Measurements from ENCODE around the gene SPSB1.
A peak's percentile ranks its signal among the peaks of the same experiment; 100 is the strongest.

SPSB1 gene

DNA sequence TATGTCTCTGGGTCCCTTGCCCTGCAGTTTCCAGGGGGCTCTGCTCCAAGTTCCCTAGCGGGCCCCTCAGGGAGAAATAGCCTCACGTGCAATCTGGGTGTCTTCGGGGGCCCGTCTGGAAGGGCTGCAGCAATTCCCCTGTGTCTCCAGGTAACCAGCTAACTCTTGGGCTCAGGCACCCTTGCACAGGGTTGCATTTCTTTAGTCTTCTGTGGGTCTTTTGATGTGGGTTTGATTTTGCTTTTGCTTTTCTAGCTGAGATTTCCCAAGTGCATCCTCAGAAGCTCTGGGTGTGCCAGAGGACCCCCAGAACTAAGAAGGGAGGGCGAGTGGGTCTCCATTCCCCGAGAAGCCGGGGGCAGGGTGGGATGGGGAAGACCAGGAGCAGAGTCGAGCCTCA, 75.7 kb downstream of the SPSB1 start:
- Mint-ChIP-seq H3K4me3 (no peak overlapping the region), H3K36me3 (peaks cover 0 to 4% of the 10 kb centered on the region in 2 donors), H3K27ac (no peak overlapping the region), H3K4me1 (peaks cover 6 to 10% of the 10 kb centered on the region in 2 donors), H3K9me3 (no peaks in the 10 kb centered on the region), H3K27me3 (no peaks in the 10 kb centered on the region)
- DNase-seq (no peak), ATAC-seq (replicated peaks) (no peak)

DNA sequence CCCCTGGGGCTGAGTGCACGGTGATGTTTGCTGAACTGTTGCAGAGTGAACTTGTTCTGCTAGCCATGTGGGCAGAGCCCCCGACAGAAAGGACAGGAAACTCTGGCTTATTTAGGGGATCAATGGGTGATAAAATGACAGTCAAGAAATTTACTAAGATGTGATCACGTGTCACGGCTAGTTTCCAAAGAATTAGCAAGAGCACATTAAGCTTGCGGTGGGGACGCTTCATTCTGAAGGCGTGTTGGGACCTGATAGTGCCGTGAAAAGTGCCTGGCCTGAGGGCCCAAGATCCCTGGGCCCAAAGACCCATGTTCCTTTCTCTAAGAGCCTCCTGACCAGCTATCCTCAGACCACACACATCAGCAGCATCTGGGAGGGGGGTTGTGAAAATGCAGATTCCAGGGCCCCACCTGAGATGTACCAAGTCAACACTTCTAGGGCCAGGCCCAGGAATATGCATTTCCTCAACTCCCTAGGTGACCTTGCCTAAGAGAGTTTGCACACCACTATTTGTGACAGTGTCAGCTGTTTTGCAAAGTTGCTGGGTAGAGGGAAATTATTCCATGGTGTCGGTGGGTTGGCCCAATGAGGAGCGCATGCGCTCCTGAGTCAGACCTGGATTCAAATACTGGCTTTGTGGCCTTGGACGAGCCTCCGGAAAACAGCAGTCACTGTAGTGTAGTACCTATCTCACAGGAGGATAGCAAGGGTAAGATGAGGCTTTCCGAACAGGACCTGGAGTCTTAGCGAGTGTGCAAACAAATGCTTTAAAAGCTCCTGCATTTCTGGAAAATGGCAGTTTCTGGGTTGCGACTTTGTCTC, 77.5 kb downstream of the SPSB1 start:
- H3K9me3 Mint-ChIP-seq, result no peaks in the 10 kb centered on the region
- no peak overlapping the region for H3K4me3 Mint-ChIP-seq
- H3K27ac Mint-ChIP-seq, result no peak overlapping the region
- ATAC-seq (replicated peaks) (no peak), DNase-seq (no peak)
- peaks cover 0 to 4% of the 10 kb centered on the region in 2 donors for H3K36me3 Mint-ChIP-seq
- peaks cover 9% of the 10 kb centered on the region in 2 donors for H3K4me1 Mint-ChIP-seq
- no peaks in the 10 kb centered on the region for H3K27me3 Mint-ChIP-seq

- Mint-ChIP-seq H3K4me1 (peaks cover 9% of the 10 kb centered on the region in 2 donors), H3K4me3 (no peak overlapping the region), H3K9me3 (no peaks in the 10 kb centered on the region), H3K27me3 (no peaks in the 10 kb centered on the region), H3K36me3 (peaks cover 0 to 4% of the 10 kb centered on the region in 2 donors), H3K27ac (no peak overlapping the region)
- DNase-seq (no peak), ATAC-seq (replicated peaks) (no peak)
Measured at GRCh38 chr1:9371391-9371935, 78.8 kb downstream of the SPSB1 start.

GRCh38 chr1:9371951-9372350, 79.3 kb downstream of the SPSB1 start:
- no peak overlapping the region for H3K27ac Mint-ChIP-seq
- no peaks in the 10 kb centered on the region for H3K9me3 Mint-ChIP-seq
- no peak for DNase-seq
- ATAC-seq (replicated peaks), result no peak
- peaks cover 0 to 4% of the 10 kb centered on the region in 2 donors for H3K36me3 Mint-ChIP-seq
- peaks cover 9% of the 10 kb centered on the region in 2 donors for H3K4me1 Mint-ChIP-seq
- H3K27me3 Mint-ChIP-seq, result no peaks in the 10 kb centered on the region
- no peak overlapping the region for H3K4me3 Mint-ChIP-seq

DNA sequence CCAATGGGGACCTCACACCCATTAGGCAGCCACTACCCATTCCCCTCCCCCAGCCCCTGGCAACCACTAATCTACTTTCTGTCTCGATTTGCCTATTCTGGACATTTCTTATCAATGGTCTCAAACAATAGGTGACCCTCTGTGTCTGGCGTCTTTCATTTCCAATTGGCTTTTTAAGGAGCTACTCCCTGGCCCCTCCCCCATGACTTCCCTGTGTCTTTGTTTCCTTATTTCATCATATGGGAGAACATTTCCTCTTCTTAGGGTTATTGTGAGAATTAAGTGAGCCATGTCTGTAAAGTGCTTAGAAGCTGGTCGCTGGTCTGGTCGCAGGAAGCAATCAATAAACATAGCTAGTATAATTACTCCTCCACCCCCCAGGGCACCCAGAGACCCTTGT, 80.9 kb downstream of the SPSB1 start:
- DNase-seq (no peak), ATAC-seq (replicated peaks) (no peak)
- no peaks in the 10 kb centered on the region for H3K27me3 Mint-ChIP-seq
- H3K9me3 Mint-ChIP-seq, result no peaks in the 10 kb centered on the region
- peaks cover 9% of the 10 kb centered on the region in 2 donors for H3K4me1 Mint-ChIP-seq
- no peaks in the 10 kb centered on the region for H3K36me3 Mint-ChIP-seq
- H3K4me3 Mint-ChIP-seq, result no peak overlapping the region
- no peak overlapping the region for H3K27ac Mint-ChIP-seq

DNA sequence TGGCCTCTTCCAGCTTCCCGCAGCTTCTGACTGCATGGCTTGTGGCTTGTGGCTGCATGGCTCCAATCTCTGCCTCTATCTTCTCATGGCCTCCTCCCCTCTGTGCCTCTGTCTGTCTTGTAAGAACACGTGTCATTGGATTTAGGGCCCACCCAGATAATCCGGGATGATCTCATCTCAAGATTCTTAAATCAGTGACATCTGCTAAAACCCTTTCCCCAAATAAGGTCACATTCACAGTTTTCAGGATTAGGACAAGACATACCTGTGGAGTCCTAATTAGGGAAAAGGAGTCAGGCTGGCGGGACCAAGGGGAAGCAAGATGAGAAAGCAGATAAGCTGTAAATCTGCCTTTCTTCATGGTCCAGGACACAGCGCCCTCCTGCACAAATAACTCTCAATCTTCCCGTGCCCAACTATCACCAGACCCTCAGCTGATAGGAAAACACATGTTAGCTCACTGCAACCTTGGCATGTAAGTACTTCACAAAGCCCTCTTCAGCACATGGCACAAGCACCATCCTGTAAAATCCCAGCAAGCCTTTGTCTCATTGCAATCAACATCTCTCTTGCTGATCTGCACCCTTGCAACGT, 82.2 kb downstream of the SPSB1 start:
- ATAC-seq (replicated peaks) (no peak), DNase-seq (no peak)
- peaks cover 4 to 7% of the 10 kb centered on the region in 2 donors for H3K4me1 Mint-ChIP-seq

DNA sequence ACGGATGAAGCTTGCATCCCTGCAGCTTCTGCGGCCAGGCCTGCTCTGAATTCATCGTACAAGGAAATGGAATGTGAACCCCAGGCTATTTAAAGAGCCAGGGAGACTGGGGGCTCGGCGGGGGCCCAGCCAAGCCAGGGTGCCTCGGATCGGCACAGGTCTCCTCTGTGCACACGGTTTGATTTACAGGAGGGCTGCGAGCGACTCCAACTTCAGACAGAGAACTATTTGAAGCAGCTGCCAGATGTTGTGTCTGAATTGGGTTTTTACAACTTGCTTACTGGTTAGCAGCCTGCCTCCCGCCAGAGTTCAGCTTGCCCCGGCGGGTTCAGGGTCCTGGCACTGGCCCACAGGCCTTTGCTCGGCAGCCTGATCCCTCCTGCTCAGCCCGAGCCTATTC, 83.2 kb downstream of the SPSB1 start:
- peaks cover 0 to 2% of the 10 kb centered on the region in 2 donors for H3K36me3 Mint-ChIP-seq
- ATAC-seq (replicated peaks), result no peak
- H3K27ac Mint-ChIP-seq, result no peak overlapping the region
- H3K27me3 Mint-ChIP-seq, result no peaks in the 10 kb centered on the region
- no peak for DNase-seq
- no peak overlapping the region for H3K4me3 Mint-ChIP-seq
- H3K9me3 Mint-ChIP-seq, result peaks cover 0 to 2% of the 10 kb centered on the region in 2 donors
- H3K4me1 Mint-ChIP-seq, result peaks cover 6 to 12% of the 10 kb centered on the region in 2 donors

More for the DNA sequence above, 82.2 kb downstream of the SPSB1 start:
- H3K27ac Mint-ChIP-seq, result no peak overlapping the region
- H3K4me3 Mint-ChIP-seq, result no peak overlapping the region
- peaks cover 0 to under 1% of the 10 kb centered on the region in 2 donors for H3K9me3 Mint-ChIP-seq
- no peaks in the 10 kb centered on the region for H3K27me3 Mint-ChIP-seq
- peaks cover 0 to under 1% of the 10 kb centered on the region in 2 donors for H3K36me3 Mint-ChIP-seq

DNA sequence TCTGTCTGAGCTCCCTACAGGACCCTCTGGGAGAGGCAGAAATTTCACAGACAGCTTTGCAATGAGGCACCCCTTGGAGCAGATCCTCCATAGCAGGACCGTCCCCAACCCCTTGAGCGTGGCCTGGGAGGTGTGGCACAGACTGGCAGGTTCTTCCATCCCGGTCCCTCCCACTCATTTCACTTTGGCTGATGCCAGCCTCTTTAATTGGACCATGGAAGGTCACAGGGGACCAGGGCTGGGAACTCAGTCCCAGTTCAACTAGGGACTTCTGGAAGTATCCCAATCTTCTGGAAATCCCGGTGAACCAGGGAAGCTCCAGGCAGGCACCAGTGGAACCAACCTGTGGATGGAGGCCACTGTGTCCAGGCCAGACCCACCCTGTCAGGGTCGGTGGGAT, 83.7 kb downstream of the SPSB1 start:
- Mint-ChIP-seq H3K27ac (no peak overlapping the region), H3K36me3 (peaks cover 0 to 2% of the 10 kb centered on the region in 2 donors), H3K27me3 (no peaks in the 10 kb centered on the region), H3K9me3 (peaks cover 0 to 2% of the 10 kb centered on the region in 2 donors), H3K4me1 (peaks cover 6 to 18% of the 10 kb centered on the region in 2 donors), H3K4me3 (no peak overlapping the region)
- no peak for ATAC-seq (replicated peaks)
- no peak for DNase-seq

DNA sequence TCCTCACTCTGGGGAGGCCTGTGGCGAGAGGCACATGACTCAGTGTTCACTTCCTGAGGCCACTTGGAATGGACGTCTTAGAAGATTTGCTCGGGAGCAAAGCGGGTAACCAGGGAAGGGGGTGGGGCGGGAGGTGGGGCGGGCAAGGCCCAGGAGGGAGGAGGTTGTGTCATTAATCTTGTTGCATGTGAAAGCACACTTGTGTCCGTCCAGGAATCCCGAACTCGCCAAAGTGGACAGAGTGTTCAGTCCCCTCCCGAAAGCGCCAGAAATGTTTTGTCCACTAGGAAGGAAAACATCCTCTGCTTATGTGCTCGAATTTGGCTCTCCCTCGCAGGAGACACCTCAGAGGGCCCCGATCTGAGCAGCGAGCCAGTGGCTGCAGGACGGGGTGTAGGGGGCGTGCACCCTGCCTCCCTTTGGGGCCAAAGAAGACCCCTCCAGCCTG, 84.2 kb downstream of the SPSB1 start:
- peaks cover 6 to 20% of the 10 kb centered on the region in 2 donors for H3K4me1 Mint-ChIP-seq
- peaks cover 0 to 2% of the 10 kb centered on the region in 2 donors for H3K36me3 Mint-ChIP-seq
- H3K27me3 Mint-ChIP-seq, result no peaks in the 10 kb centered on the region
- H3K27ac Mint-ChIP-seq, result no peak overlapping the region
- DNase-seq (no peak), ATAC-seq (replicated peaks) (no peak)
- H3K4me3 Mint-ChIP-seq, result no peak overlapping the region
- H3K9me3 Mint-ChIP-seq, result peaks cover 0 to 2% of the 10 kb centered on the region in 2 donors

GRCh38 chr1:9378801-9379200, 86.1 kb downstream of the SPSB1 start:
- no peak overlapping the region for H3K4me3 Mint-ChIP-seq
- ATAC-seq (replicated peaks), result no peak
- peaks cover 4 to 20% of the 10 kb centered on the region in 2 donors for H3K4me1 Mint-ChIP-seq
- peaks cover 0 to 2% of the 10 kb centered on the region in 2 donors for H3K36me3 Mint-ChIP-seq
- no peaks in the 10 kb centered on the region for H3K27me3 Mint-ChIP-seq
- H3K27ac Mint-ChIP-seq, result no peak overlapping the region
- no peak for DNase-seq
- peaks cover 0 to 2% of the 10 kb centered on the region in 2 donors for H3K9me3 Mint-ChIP-seq

- Mint-ChIP-seq H3K4me3 (no peak overlapping the region), H3K27me3 (no peaks in the 10 kb centered on the region), H3K9me3 (peaks cover 0 to 2% of the 10 kb centered on the region in 2 donors), H3K4me1 (peaks cover 3 to 20% of the 10 kb centered on the region in 2 donors), H3K36me3 (peaks cover 0 to 2% of the 10 kb centered on the region in 2 donors), H3K27ac (no peak overlapping the region)
- ATAC-seq (replicated peaks), result peak in 1 of 2 donors; percentile 31
- no peak for DNase-seq
Measured at GRCh38 chr1:9380711-9381110, 88.0 kb downstream of the SPSB1 start.

DNA sequence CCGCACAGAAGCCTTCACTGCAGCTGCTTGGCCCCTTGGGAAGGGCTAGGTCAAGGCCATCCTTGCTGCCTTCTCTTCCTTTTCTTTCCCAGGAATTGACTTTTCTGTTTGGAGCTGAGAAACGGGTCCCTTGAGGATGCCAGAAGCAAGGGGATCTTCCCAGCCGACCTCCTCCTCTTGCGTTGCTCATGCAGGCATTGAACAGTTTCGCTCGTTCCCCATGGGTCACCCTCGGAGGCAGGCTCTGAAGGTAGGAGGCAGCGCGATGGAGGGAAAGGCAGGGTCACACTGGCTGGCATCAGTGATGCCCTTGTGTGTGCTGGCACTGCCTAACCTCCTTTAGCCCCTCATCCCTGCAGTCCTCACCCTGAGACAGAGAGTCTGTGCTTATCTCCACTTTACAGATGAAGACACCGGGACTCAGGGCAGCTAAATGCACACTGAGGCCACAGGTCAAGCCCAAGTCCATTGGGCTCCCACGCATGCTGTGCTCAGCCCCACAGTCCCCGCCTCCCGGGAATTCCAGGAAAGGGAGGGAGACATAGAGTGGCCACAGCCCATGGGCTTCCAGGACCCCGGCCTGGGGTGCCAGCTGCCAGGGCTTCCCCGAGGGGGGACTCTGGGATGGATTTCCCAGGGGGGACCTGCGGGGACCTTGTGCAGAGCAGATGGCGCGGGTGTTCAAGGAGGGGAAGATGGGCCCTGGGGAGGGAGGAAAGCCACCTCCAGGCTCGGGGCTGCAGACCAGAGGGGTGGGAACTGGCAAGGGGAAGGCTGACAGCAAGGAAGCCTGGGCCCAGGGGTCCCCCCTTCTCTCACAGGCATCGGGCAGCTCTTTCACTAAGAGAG, 90.2 kb downstream of the SPSB1 start:
- Mint-ChIP-seq H3K27me3 (peaks cover 0 to 5% of the 10 kb centered on the region in 2 donors), H3K4me3 (no peak overlapping the region), H3K27ac (no peak overlapping the region), H3K36me3 (peaks cover 0 to 2% of the 10 kb centered on the region in 2 donors), H3K9me3 (peaks cover 0 to 2% of the 10 kb centered on the region in 2 donors), H3K4me1 (peaks cover 7 to 26% of the 10 kb centered on the region in 2 donors)
- DNase-seq, result no peak
- ATAC-seq (replicated peaks), result no peak

DNA sequence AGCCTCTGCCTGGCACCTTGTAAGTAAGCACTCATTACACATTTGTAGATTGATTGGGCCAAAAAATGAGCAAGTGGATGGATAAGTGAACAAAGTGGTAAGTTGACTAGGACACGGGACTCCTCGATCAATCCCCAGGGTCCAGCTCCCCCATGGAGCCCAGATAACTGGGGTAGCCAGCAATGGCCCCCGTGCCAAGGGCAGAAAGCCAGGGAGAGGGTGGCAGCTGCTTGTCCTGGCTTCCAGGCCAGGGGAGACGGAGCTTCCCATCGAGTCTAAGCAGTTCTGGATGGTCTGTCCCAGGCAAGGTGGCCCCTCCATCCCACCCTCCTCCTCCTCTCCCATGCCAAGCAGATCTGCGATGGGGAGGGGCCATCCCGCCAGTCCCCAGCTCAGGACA, 91.4 kb downstream of the SPSB1 start:
- H3K9me3 Mint-ChIP-seq, result peaks cover 0 to 2% of the 10 kb centered on the region in 2 donors
- no peak overlapping the region for H3K27ac Mint-ChIP-seq
- H3K4me1 Mint-ChIP-seq, result peaks cover 13 to 33% of the 10 kb centered on the region in 2 donors
- no peak for DNase-seq
- H3K4me3 Mint-ChIP-seq, result no peak overlapping the region
- no peak for ATAC-seq (replicated peaks)
- peaks cover 0 to 2% of the 10 kb centered on the region in 2 donors for H3K36me3 Mint-ChIP-seq
- peaks cover 0 to 5% of the 10 kb centered on the region in 2 donors for H3K27me3 Mint-ChIP-seq

DNA sequence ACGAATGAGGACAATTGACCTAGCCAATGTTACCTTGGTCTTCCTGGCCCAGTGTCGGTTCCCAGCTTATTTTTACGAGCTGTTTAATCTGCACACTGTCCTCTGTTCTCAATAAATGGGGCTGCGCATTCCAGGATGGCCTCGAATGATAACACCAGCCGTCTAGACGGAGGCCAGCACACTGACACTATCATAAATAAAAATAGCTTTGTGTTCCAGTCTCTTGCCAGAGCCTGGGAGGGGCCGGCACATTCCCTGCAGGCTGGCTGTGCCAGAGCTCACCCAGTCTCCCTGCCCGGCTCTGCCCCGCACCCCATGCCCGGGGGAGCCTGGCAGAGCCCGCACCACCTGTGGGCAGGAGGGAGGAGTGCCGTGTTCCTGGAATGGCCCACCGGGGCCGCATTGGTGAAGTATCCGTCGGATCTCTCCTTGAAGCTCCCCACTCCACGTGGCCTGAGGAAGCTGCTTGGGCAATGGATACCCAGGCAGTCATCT, 92.1 kb downstream of the SPSB1 start:
- H3K27me3 Mint-ChIP-seq, result peaks cover 0 to 5% of the 10 kb centered on the region in 2 donors
- H3K4me1 Mint-ChIP-seq, result peaks cover 13 to 32% of the 10 kb centered on the region in 2 donors
- no peak overlapping the region for H3K4me3 Mint-ChIP-seq
- ATAC-seq (replicated peaks) (no peak), DNase-seq (no peak)
- H3K27ac Mint-ChIP-seq, result no peak overlapping the region
- H3K9me3 Mint-ChIP-seq, result peaks cover 0 to 2% of the 10 kb centered on the region in 2 donors
- H3K36me3 Mint-ChIP-seq, result peaks cover 0 to 2% of the 10 kb centered on the region in 2 donors
